ENCODE measurements around the gene KTN1. TPM values are rescaled to one million over a fixed set of nuclear protein-coding genes. Genes with fewer than 3 reads are reported as not detected.

The KTN1 gene, protein sequence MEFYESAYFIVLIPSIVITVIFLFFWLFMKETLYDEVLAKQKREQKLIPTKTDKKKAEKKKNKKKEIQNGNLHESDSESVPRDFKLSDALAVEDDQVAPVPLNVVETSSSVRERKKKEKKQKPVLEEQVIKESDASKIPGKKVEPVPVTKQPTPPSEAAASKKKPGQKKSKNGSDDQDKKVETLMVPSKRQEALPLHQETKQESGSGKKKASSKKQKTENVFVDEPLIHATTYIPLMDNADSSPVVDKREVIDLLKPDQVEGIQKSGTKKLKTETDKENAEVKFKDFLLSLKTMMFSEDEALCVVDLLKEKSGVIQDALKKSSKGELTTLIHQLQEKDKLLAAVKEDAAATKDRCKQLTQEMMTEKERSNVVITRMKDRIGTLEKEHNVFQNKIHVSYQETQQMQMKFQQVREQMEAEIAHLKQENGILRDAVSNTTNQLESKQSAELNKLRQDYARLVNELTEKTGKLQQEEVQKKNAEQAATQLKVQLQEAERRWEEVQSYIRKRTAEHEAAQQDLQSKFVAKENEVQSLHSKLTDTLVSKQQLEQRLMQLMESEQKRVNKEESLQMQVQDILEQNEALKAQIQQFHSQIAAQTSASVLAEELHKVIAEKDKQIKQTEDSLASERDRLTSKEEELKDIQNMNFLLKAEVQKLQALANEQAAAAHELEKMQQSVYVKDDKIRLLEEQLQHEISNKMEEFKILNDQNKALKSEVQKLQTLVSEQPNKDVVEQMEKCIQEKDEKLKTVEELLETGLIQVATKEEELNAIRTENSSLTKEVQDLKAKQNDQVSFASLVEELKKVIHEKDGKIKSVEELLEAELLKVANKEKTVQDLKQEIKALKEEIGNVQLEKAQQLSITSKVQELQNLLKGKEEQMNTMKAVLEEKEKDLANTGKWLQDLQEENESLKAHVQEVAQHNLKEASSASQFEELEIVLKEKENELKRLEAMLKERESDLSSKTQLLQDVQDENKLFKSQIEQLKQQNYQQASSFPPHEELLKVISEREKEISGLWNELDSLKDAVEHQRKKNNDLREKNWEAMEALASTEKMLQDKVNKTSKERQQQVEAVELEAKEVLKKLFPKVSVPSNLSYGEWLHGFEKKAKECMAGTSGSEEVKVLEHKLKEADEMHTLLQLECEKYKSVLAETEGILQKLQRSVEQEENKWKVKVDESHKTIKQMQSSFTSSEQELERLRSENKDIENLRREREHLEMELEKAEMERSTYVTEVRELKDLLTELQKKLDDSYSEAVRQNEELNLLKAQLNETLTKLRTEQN (N-terminal part only)
- 10 to 100 TPM; 66.4 to 98.1 (median 74.7) TPM for total RNA-seq
- polyA plus RNA-seq = 10 to 100 TPM; 29.0 to 58.7 TPM

- H3K27ac ChIP-seq = peak within 1 kb of the TSS; percentile 80 to 88 (median 82)
- FAIRE-seq (no peak), DNase-seq (peak; percentile 84 to 94 (median 86)), ATAC-seq (peak; percentile 92 to 96 (median 93))
- H3K4me1 ChIP-seq = peaks cover 0 to 33% (median 22%) of the 10 kb centered on the region in 3 donors
- no peaks in the 10 kb centered on the region for H3K9me3 ChIP-seq
- no peaks in the 10 kb centered on the region for H3K27me3 ChIP-seq
- intact Hi-C loops (cut with DNase I) = no loop called here
- no peak for TF ChIP-seq CTCF (IDR thresholded peaks at IDR 0.05)
- H3K36me3 ChIP-seq = no peaks in the 10 kb centered on the region
- 0% methylated on average over 30 to 96 of the region's 96 CpGs for WGBS, 2 donors
- H3K4me3 ChIP-seq = peak within 1 kb of the TSS; percentile 73 to 97 (median 88)
These were observed at the start of gene KTN1 for GRCh38 chr14:55579724-55580469. TSS of gene KTN1 (plus strand) at chr14:55580207. CDS start at chr14:55612049, 31,842 bp downstream.

DNA sequence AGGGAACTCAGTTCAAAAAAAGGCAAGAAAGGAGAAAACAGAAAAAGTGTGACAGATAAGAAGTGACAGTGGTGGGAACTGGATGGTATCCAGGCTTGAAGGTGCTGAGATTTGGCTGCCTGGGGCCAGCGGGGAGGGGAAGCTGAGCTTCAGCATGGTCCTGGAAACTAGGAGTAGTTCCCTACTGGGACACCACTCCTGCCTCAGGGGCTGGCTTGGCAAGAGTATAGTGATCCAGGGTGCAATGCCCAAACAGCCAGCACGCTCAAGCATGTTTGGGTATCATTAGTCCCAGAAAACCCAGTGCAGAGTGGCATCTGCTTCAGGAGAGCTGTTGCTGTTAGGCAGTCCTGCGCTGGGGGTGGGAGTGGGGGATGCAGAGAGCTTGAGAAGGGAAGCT, 49.5 kb upstream of the KTN1 start:
- FAIRE-seq = no peak
- no peak for DNase-seq

GRCh38 chr14:55532645-55533344, 47.2 kb upstream of the KTN1 start:
- Histone ChIP-seq H3K27ac (no peak overlapping the region), H3K36me3 (no peaks in the 10 kb centered on the region), H3K9me3 (no peaks in the 10 kb centered on the region), H3K27me3 (no peaks in the 10 kb centered on the region), H3K4me1 (no peaks in the 10 kb centered on the region), H3K4me3 (no peak overlapping the region)
- FAIRE-seq = no peak
- intact Hi-C loops (cut with DNase I) = no loop called here
- no peak for TF ChIP-seq CTCF (IDR thresholded peaks at IDR 0.05)
- no peak for DNase-seq
- 81 to 87% methylated on average over 7 of the region's 7 CpGs for WGBS, 2 donors
- no peak for ATAC-seq

More for the DNA sequence above, 49.5 kb upstream of the KTN1 start:
- intact Hi-C loops (cut with DNase I) = no loop called here
- no peaks in the 10 kb centered on the region for H3K9me3 ChIP-seq
- ATAC-seq = no peak
- no peak overlapping the region for H3K4me3 ChIP-seq
- no peak overlapping the region for H3K27ac ChIP-seq
- no peaks in the 10 kb centered on the region for H3K4me1 ChIP-seq
- TF ChIP-seq CTCF (IDR thresholded peaks at IDR 0.05) = no peak
- no peaks in the 10 kb centered on the region for H3K27me3 ChIP-seq
- H3K36me3 ChIP-seq = no peaks in the 10 kb centered on the region
- 92 to 93% methylated on average over 3 of the region's 3 CpGs for WGBS, 2 donors

DNA sequence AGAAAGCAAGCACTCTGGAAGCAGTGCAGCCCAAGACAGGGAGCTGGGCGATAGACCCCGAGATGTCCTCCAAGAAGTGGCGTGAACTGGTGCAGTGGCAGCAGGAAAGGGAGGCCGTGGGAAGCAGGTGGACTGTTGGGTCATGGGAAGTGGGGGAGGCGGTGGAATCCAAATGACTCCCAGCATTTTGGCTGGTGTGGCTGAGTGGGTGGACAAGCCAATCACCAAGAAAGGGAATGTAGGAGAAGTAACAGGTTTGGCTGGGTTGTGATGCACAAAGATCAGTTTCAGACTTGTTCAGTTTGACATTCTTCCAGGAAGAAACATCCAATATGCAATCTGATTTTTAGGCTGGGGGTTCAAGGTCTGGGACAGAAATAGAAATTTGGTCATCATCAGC, 46.0 kb upstream of the KTN1 start:
- WGBS, 2 donors = 82 to 85% methylated on average over 5 of the region's 5 CpGs
- no peaks in the 10 kb centered on the region for H3K36me3 ChIP-seq
- ATAC-seq = no peak
- no peak for DNase-seq
- no peaks in the 10 kb centered on the region for H3K4me1 ChIP-seq
- no peak overlapping the region for H3K27ac ChIP-seq
- no peak for TF ChIP-seq CTCF (IDR thresholded peaks at IDR 0.05)
- no peak for FAIRE-seq
- no peaks in the 10 kb centered on the region for H3K27me3 ChIP-seq
- intact Hi-C loops (cut with DNase I) = no loop called here
- H3K9me3 ChIP-seq = no peaks in the 10 kb centered on the region
- H3K4me3 ChIP-seq = no peak overlapping the region
